ENCODE results near the gene GPBAR1. TPM values are rescaled to one million over a fixed set of nuclear protein-coding genes. Genes with fewer than 3 reads are reported as not detected.

The GPBAR1 gene
- total RNA-seq, 1 donor: 0.36 TPM

DNA sequence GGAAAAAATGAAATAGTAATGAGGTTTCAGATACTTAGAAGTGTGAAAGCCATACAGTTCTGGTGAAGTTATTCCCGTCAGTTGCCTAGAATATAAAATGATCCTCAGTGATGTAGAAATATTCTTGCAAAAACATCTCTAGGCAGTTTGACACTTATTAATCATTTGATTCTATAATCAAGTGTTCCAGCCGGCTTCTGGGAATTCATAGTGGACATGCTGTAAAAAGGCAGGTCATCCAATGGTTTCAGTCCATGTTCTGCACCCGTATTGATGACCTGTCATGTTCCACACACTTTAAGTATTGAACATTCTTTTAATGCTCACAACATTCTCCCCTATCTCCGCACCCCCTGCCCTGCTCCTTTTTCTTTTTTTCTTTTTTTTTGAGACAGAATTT, 24.0 kb upstream of the GPBAR1 start:
- Histone ChIP-seq H3K9me3 (ENCODE audit: low read depth, low read length) (no peaks in the 10 kb centered on the region), H3K27me3 (ENCODE audit: insufficient read depth, low read length) (no peaks in the 10 kb centered on the region), H3K4me2 (ENCODE audit: insufficient read depth, low read length) (no peak overlapping the region), H2AFZ (ENCODE audit: low read length) (no peak overlapping the region), H3K4me3 (ENCODE audit: insufficient read depth, low read length) (no peak overlapping the region), H3K27ac (ENCODE audit: low read depth, low read length) (no peak overlapping the region), H3K36me3 (ENCODE audit: insufficient read depth, low read length) (peaks cover 86% of the 10 kb centered on the region), H3K4me1 (ENCODE audit: insufficient read depth, low read length) (no peaks in the 10 kb centered on the region), H3K79me2 (ENCODE audit: insufficient read depth, low read length) (peaks cover 57% of the 10 kb centered on the region), H4K20me1 (ENCODE audit: insufficient read depth, low read length) (peaks cover 2% of the 10 kb centered on the region)
- TF ChIP-seq, protein P1, sequence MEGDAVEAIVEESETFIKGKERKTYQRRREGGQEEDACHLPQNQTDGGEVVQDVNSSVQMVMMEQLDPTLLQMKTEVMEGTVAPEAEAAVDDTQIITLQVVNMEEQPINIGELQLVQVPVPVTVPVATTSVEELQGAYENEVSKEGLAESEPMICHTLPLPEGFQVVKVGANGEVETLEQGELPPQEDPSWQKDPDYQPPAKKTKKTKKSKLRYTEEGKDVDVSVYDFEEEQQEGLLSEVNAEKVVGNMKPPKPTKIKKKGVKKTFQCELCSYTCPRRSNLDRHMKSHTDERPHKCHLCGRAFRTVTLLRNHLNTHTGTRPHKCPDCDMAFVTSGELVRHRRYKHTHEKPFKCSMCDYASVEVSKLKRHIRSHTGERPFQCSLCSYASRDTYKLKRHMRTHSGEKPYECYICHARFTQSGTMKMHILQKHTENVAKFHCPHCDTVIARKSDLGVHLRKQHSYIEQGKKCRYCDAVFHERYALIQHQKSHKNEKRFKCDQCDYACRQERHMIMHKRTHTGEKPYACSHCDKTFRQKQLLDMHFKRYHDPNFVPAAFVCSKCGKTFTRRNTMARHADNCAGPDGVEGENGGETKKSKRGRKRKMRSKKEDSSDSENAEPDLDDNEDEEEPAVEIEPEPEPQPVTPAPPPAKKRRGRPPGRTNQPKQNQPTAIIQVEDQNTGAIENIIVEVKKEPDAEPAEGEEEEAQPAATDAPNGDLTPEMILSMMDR (IDR thresholded peaks at IDR 0.05; ENCODE audit: extremely low read depth, low read depth, low read length): no peak
- no peak for DNase-seq (ENCODE audit: insufficient read length, low spot score, missing footprints)

DNA sequence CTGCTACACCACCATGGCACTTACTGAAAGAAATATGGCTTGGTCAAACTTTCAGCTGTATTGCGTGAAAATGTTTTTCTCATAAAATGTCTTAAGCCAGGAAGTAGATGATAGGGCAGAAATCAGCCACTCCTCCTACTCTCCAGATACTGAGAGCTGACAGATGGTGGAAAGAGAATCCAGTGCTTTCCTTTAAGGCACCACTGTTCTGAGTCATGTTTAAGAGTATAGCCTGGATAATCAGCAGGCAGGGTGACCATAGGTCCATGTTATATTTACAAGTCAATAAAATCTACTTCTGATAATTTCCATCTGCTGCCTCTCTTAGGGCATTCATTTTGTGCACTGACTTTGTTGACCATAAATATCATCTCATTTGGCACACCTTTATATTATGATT, 21.9 kb upstream of the GPBAR1 start:
- peak; percentile 2 for DNase-seq (ENCODE audit: insufficient read length, low spot score, missing footprints)
- Histone ChIP-seq H3K4me1 (ENCODE audit: insufficient read depth, low read length) (no peaks in the 10 kb centered on the region), H4K20me1 (ENCODE audit: insufficient read depth, low read length) (peaks cover 5% of the 10 kb centered on the region), H3K27ac (ENCODE audit: low read depth, low read length) (no peak overlapping the region), H3K36me3 (ENCODE audit: insufficient read depth, low read length) (peaks cover 87% of the 10 kb centered on the region), H3K79me2 (ENCODE audit: insufficient read depth, low read length) (peaks cover 62% of the 10 kb centered on the region), H3K4me3 (ENCODE audit: insufficient read depth, low read length) (no peak overlapping the region), H2AFZ (ENCODE audit: low read length) (no peak overlapping the region), H3K27me3 (ENCODE audit: insufficient read depth, low read length) (no peaks in the 10 kb centered on the region), H3K4me2 (ENCODE audit: insufficient read depth, low read length) (no peak overlapping the region), H3K9me3 (ENCODE audit: low read depth, low read length) (no peaks in the 10 kb centered on the region)
- TF ChIP-seq, protein P1 (IDR thresholded peaks at IDR 0.05; ENCODE audit: extremely low read depth, low read depth, low read length): no peak

DNA sequence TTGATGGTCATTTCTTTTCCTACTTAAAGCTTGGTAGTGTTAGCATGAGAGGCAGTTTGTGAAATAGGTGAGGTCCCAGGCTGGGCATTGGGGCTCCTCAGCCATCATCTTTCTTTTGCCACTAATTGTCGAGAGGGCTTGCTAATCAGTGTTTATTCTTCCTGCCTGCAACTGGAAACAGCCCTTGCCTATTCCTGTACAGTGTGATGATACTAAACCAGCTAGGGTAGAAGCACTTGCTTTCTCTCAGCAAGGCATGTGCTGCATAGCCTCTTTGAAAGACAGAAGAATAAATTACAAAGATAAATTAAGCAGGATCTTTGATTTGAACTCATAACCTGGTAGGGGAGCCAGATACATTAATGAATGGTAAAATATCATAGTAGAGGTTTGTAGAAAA, 16.6 kb upstream of the GPBAR1 start:
- Histone ChIP-seq H3K9me3 (ENCODE audit: low read depth, low read length) (no peaks in the 10 kb centered on the region), H2AFZ (ENCODE audit: low read length) (no peak overlapping the region), H3K4me1 (ENCODE audit: insufficient read depth, low read length) (no peaks in the 10 kb centered on the region), H3K36me3 (ENCODE audit: insufficient read depth, low read length) (peaks cover 90% of the 10 kb centered on the region), H3K4me2 (ENCODE audit: insufficient read depth, low read length) (no peak overlapping the region), H3K79me2 (ENCODE audit: insufficient read depth, low read length) (peaks cover 53% of the 10 kb centered on the region), H3K27ac (ENCODE audit: low read depth, low read length) (no peak overlapping the region), H4K20me1 (ENCODE audit: insufficient read depth, low read length) (peaks cover 15% of the 10 kb centered on the region), H3K4me3 (ENCODE audit: insufficient read depth, low read length) (no peak overlapping the region), H3K27me3 (ENCODE audit: insufficient read depth, low read length) (no peaks in the 10 kb centered on the region)
- TF ChIP-seq, protein P1 (IDR thresholded peaks at IDR 0.05; ENCODE audit: extremely low read depth, low read depth, low read length): no peak
- no peak for DNase-seq (ENCODE audit: insufficient read length, low spot score, missing footprints)

DNA sequence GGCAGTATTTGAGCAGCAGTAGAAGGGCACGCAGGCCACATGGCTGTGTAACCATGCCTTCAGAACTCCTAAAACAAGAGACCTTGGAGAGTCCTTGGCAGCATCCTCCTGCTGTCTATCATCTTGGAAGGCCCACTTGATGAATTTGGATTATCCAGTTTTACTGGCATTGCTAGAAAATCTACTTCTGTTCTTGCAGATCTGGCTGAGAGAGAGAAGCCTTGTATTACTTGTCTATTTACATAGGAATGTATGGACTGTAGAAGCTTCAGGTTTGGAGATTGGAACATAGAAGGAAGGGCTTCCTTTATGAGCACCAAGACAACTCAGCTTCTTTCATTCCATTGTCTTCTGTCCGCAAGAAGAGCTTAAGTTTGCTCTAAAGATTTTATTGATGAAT, 16.1 kb upstream of the GPBAR1 start:
- TF ChIP-seq, protein P1 (IDR thresholded peaks at IDR 0.05; ENCODE audit: extremely low read depth, low read depth, low read length): no peak
- Histone ChIP-seq H2AFZ (ENCODE audit: low read length) (no peak overlapping the region), H3K4me3 (ENCODE audit: insufficient read depth, low read length) (no peak overlapping the region), H3K79me2 (ENCODE audit: insufficient read depth, low read length) (peaks cover 56% of the 10 kb centered on the region), H3K27me3 (ENCODE audit: insufficient read depth, low read length) (no peaks in the 10 kb centered on the region), H3K4me1 (ENCODE audit: insufficient read depth, low read length) (no peaks in the 10 kb centered on the region), H4K20me1 (ENCODE audit: insufficient read depth, low read length) (peaks cover 20% of the 10 kb centered on the region), H3K4me2 (ENCODE audit: insufficient read depth, low read length) (no peak overlapping the region), H3K27ac (ENCODE audit: low read depth, low read length) (no peak overlapping the region), H3K9me3 (ENCODE audit: low read depth, low read length) (no peaks in the 10 kb centered on the region), H3K36me3 (ENCODE audit: insufficient read depth, low read length) (peaks cover 91% of the 10 kb centered on the region)
- no peak for DNase-seq (ENCODE audit: insufficient read length, low spot score, missing footprints)
